Fibroblast of skin of left quadriceps (primary cell): ENCODE data around the gene UBE2Q1.
A peak's percentile ranks its signal among the peaks of the same experiment; 100 is the strongest.

Source experiments
- DNase-seq, 2 experiments: peaks; one replicate each; pipeline ENCODE4 v3.0.0-alpha.2; 2013; ENCODE audit warnings: low read depth in 2 of 2

The UBE2Q1 gene

GRCh38 chr1:154577346-154578057 lies 19.0 kb upstream of the UBE2Q1 start:
- no peak for DNase-seq

- no peak for DNase-seq
These were observed 17.6 kb upstream of the UBE2Q1 start for GRCh38 chr1:154575951-154576566.

- DNase-seq = no peak
These were observed 16.9 kb upstream of the UBE2Q1 start for GRCh38 chr1:154575147-154575927.

GRCh38 chr1:154574716-154575115 lies 16.3 kb upstream of the UBE2Q1 start:
- DNase-seq = peak; percentile 13 to 16

- DNase-seq = no peak
These were observed 14.7 kb upstream of the UBE2Q1 start for GRCh38 chr1:154573168-154573510.

- no peak for DNase-seq
These were observed 14.2 kb upstream of the UBE2Q1 start for GRCh38 chr1:154572468-154573167.

- DNase-seq = no peak
These were observed 13.5 kb upstream of the UBE2Q1 start for GRCh38 chr1:154571964-154572288.

- DNase-seq = no peak
These were observed 12.9 kb upstream of the UBE2Q1 start for GRCh38 chr1:154571244-154571963.

- no peak for DNase-seq
These were observed 9.8 kb upstream of the UBE2Q1 start for GRCh38 chr1:154568157-154568815.

- DNase-seq = no peak
These were observed 9.1 kb upstream of the UBE2Q1 start, which contains the start of gene CHRNB2 for GRCh38 chr1:154567386-154568156. Gene CHRNB2 (plus strand): TSS chr1:154567778. CDS start chr1:154568045, 267 bp downstream.

GRCh38 chr1:154565876-154566275 lies 7.4 kb upstream of the UBE2Q1 start:
- DNase-seq = no peak

GRCh38 chr1:154559466-154560044 lies 1.1 kb upstream of the UBE2Q1 start:
- peak; percentile 67 to 72 for DNase-seq

- peak; percentile 98 for DNase-seq
These were observed 431 bp upstream of the UBE2Q1 start for GRCh38 chr1:154558720-154559465.

- DNase-seq = no peak
These were observed 1.1 kb downstream of the UBE2Q1 start for GRCh38 chr1:154557248-154557938.

GRCh38 chr1:154556422-154556821 lies 2.0 kb downstream of the UBE2Q1 start:
- no peak for DNase-seq

- no peak for DNase-seq
These were observed 5.1 kb downstream of the UBE2Q1 start for GRCh38 chr1:154553056-154554030.

GRCh38 chr1:154552036-154552435 lies 6.4 kb downstream of the UBE2Q1 start:
- no peak for DNase-seq
